Loucy (cell line): Measurements from ENCODE around the gene CDHR2.
A peak's percentile ranks its signal among the peaks of the same experiment; 100 is the strongest.

Source experiments
- H2AFZ ChIP-seq: fragments of 200-600 bp; sonication (generic); 2 replicates; pipeline ENCODE4 v1.6.0; 2016; ENCODE audit warnings: antibody characterized with exemption, mild to moderate bottlenecking, low read length, moderate library complexity
- H3F3A ChIP-seq: fragments of 200-600 bp; 2 replicates; pipeline ENCODE4 v1.6.0; 2016; ENCODE audit warnings: antibody characterized with exemption, low read depth, mild to moderate bottlenecking
- H3K27me3 ChIP-seq: fragments of 200-600 bp; sonication (generic); 2 replicates; pipeline ENCODE4 v1.6.1; 2014; ENCODE audit warnings: low read length, mild to moderate bottlenecking; ENCODE audit not compliant: insufficient read depth, poor library complexity, severe bottlenecking
- H3K36me3 ChIP-seq: fragments of 200-600 bp; sonication (generic); 2 replicates; pipeline ENCODE4 v1.6.1; 2016; ENCODE audit warnings: low read length; ENCODE audit not compliant: insufficient read depth
- H3K4me1 ChIP-seq: fragments of 200-600 bp; sonication (generic); 2 replicates; pipeline ENCODE4 v1.5.1; 2014; ENCODE audit warnings: low read length, mild to moderate bottlenecking; ENCODE audit not compliant: insufficient read depth, poor library complexity, severe bottlenecking
- H3K4me2 ChIP-seq: fragments of 200-600 bp; sonication (generic); 2 replicates; pipeline ENCODE4 v1.6.0; 2014; ENCODE audit warnings: antibody characterized with exemption, low read length, low read depth, mild to moderate bottlenecking; ENCODE audit not compliant: poor library complexity, severe bottlenecking
- H3K4me3 ChIP-seq: fragments of 200-600 bp; sonication (generic); 2 replicates; pipeline ENCODE4 v1.5.1; 2014; ENCODE audit warnings: low read length, mild to moderate bottlenecking, mixed read lengths; ENCODE audit not compliant: poor library complexity, severe bottlenecking
- H3K79me2 ChIP-seq: fragments of 200-600 bp; sonication (generic); 2 replicates; pipeline ENCODE4 v1.6.1; 2014; ENCODE audit warnings: low read length; ENCODE audit not compliant: insufficient read depth
- H3K9ac ChIP-seq: fragments of 200-600 bp; sonication (generic); 2 replicates; pipeline ENCODE4 v1.6.0; 2014; ENCODE audit warnings: mild to moderate bottlenecking, low read depth, low read length, moderate library complexity; ENCODE audit not compliant: poor library complexity, severe bottlenecking
- H3K9me2 ChIP-seq: fragments of 200-600 bp; sonication (generic); replicated peaks from 2 replicates; pipeline ENCODE4 v1.6.1; 2016; ENCODE audit warnings: low read depth, low read length, mixed read lengths
- H3K9me3 ChIP-seq: fragments of 200-600 bp; sonication (generic); 2 replicates; pipeline ENCODE4 v1.6.1; 2014; ENCODE audit warnings: mild to moderate bottlenecking, antibody characterized with exemption, low read length, low read depth; ENCODE audit not compliant: insufficient read depth
- H4K20me1 ChIP-seq: fragments of 200-600 bp; sonication (generic); 2 replicates; pipeline ENCODE4 v1.6.0; 2014; ENCODE audit warnings: antibody characterized with exemption, low read length, mild to moderate bottlenecking; ENCODE audit not compliant: insufficient read depth, poor library complexity, severe bottlenecking
- EZH2phosphoT487 ChIP-seq: fragments of 200-600 bp; IDR thresholded peaks from 2 replicates; pipeline ENCODE4 v1.6.1; 2018; ENCODE audit warnings: antibody characterized with exemption, mild to moderate bottlenecking, moderate library complexity, borderline replicate concordance
- TF ChIP-seq, protein P1 (sequence below): fragments of 200-600 bp; sonication (generic); conservative IDR thresholded peaks from 2 replicates; pipeline ENCODE4 v1.5.1; 2014; ENCODE audit warnings: mild to moderate bottlenecking, antibody characterized with exemption, low read length

The CDHR2 gene

DNA sequence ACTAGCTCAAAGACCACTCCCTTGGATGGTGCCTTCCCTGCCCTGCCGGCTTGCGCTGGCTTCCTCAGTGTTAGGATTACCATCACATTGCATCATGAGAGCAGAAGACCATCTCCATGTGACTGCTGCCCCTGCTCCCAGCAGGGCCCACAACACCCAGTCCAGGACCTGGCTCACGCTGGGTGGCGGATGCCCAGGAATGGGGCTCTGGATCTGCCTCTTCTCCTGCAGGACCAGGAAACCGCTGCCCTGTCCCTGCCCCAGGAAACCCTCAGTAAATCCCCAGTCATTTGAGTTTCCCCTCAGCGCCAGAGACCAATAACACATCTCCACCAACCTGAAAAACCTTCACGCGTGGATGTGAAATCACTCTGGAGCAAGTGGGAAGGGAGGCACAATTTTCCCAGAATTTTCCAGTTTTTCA, 8.7 kb upstream of the CDHR2 start:
- Histone ChIP-seq H3K27me3 (peaks cover 6% of the 10 kb centered on the region), H4K20me1 (no peaks in the 10 kb centered on the region), H3K9me2 (no peaks in the 10 kb centered on the region), H3K4me1 (peaks cover 12% of the 10 kb centered on the region), H3K4me2 (peak overlapping the region; percentile 69), H3K9ac (peak overlapping the region; percentile 88), H2AFZ (no peak overlapping the region), H3K9me3 (no peaks in the 10 kb centered on the region), H3K36me3 (no peaks in the 10 kb centered on the region), H3K79me2 (peaks cover 29% of the 10 kb centered on the region), H3K4me3 (no peak overlapping the region), H3F3A (no peaks in the 10 kb centered on the region)
- no peak for TF ChIP-seq EZH2phosphoT487
- TF ChIP-seq, protein P1, sequence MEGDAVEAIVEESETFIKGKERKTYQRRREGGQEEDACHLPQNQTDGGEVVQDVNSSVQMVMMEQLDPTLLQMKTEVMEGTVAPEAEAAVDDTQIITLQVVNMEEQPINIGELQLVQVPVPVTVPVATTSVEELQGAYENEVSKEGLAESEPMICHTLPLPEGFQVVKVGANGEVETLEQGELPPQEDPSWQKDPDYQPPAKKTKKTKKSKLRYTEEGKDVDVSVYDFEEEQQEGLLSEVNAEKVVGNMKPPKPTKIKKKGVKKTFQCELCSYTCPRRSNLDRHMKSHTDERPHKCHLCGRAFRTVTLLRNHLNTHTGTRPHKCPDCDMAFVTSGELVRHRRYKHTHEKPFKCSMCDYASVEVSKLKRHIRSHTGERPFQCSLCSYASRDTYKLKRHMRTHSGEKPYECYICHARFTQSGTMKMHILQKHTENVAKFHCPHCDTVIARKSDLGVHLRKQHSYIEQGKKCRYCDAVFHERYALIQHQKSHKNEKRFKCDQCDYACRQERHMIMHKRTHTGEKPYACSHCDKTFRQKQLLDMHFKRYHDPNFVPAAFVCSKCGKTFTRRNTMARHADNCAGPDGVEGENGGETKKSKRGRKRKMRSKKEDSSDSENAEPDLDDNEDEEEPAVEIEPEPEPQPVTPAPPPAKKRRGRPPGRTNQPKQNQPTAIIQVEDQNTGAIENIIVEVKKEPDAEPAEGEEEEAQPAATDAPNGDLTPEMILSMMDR = no peak

DNA sequence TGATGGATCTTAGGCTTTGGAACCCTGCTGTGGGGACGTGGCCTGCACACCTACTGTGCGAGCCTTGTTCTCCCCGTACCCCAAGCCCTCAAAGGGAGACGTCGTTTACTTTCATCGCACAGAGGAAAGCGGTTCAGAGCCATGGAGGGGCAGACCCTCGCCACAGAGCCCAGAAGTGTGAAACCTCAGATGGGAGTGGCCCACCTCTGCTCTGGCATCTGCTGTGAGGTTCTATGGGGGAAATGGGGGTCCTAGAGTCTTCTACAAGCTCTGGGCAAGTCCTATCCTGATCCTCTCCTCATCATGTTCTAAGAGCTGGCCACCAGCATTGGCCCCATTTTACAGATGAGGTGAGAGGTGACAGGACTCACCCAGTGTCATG, 8.2 kb upstream of the CDHR2 start:
- Histone ChIP-seq H3F3A (no peaks in the 10 kb centered on the region), H3K9me2 (no peaks in the 10 kb centered on the region), H3K4me3 (peak overlapping the region; percentile 84), H3K4me2 (peak overlapping the region; percentile 69), H3K79me2 (peaks cover 28% of the 10 kb centered on the region), H3K36me3 (no peaks in the 10 kb centered on the region), H4K20me1 (no peaks in the 10 kb centered on the region), H3K4me1 (peaks cover 12% of the 10 kb centered on the region), H3K27me3 (peaks cover 3% of the 10 kb centered on the region), H3K9ac (peak overlapping the region; percentile 88), H3K9me3 (no peaks in the 10 kb centered on the region), H2AFZ (no peak overlapping the region)
- no peak for TF ChIP-seq EZH2phosphoT487
- TF ChIP-seq, protein P1 = no peak

DNA sequence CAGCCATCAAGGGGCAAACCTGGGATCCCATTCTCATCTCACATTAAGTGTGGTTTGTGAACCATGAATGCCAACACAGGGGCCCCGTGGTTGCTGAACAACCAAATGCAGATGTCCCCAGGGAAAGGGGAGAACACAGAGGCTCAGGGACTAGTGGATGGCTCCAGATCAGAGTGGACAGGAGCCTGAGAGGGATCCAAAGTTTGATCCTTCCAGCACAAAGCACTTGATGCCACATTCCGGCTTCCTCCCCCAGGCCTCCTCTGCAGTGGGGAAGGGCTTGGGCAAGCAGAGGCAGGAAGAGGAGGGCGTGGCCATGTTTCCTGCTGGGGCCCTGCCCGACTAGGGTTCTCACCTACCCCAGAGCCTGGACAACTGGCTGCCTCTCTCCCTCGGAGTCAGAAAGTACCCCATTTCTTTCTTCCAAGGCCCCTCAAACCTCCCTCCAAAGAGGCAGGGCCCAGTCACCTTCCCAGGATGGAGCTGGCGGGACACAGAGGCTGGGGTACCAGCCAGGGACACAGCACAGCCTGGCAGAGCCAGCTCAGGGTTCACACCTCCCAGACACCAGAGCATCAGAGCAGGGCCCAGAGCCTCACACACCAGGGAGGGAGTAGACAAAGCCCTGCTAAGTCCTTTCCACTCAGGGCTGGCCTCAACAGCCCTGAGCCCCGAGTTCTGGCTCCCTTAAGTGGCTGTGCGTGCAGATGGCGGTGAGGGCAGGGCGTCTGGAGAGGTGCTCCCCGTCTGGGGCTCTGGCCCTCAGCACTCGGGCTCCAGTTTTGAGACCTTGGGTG, 7.6 kb upstream of the CDHR2 start:
- Histone ChIP-seq H3K79me2 (peaks cover 22% of the 10 kb centered on the region; the same call in 1 of the 2 replicates), H3K9me2 (no peaks in the 10 kb centered on the region), H3K4me3 (peak overlapping the region; percentile 84), H3K4me1 (peaks cover 12% of the 10 kb centered on the region), H3K4me2 (peak overlapping the region; percentile 69), H3K9ac (peak overlapping the region; percentile 88), H2AFZ (peak overlapping the region; percentile 21; the same call in 1 of the 2 replicates), H4K20me1 (no peaks in the 10 kb centered on the region), H3F3A (no peaks in the 10 kb centered on the region), H3K36me3 (no peaks in the 10 kb centered on the region), H3K9me3 (no peaks in the 10 kb centered on the region), H3K27me3 (no peaks in the 10 kb centered on the region)
- TF ChIP-seq, protein P1 = no peak
- no peak for TF ChIP-seq EZH2phosphoT487
